Measurements from ENCODE around the gene SERPINA4. TPM values are rescaled to one million over a fixed set of nuclear protein-coding genes. Genes with fewer than 3 reads are reported as not detected.

Gene SERPINA4
- total and polyA plus RNA-seq, 2 donors (not counting 3 experiments of a cell fraction or from before 2014, with no cell fraction given): not detected

GRCh38 chr14:94541234-94541975 is 19.8 kb upstream of the SERPINA4 start:
- TF ChIP-seq POLR2AphosphoS5 (IDR thresholded peaks at IDR 0.05; ENCODE audit: insufficient read depth, low read depth, low read length) (no peak), JUN (IDR thresholded peaks at IDR 0.05; ENCODE audit: borderline replicate concordance, insufficient read depth, insufficient read length, low read depth) (no peak), CTCF (IDR thresholded peaks at IDR 0.05; ENCODE audit: extremely low read depth in 1 of 2, insufficient read depth in 1 of 2, low read depth in 1 of 2, low read length in 2 of 2) (no peak)
- Histone ChIP-seq H2AFZ (ENCODE audit: low read depth, low read length) (no peak overlapping the region), H3K4me2 (ENCODE audit: insufficient read depth, low read length) (no peak overlapping the region), H3K27me3 (ENCODE audit: control insufficient read depth in 2 of 2, insufficient read depth in 2 of 2, low read length in 2 of 2) (no peaks in the 10 kb centered on the region), H3K9me3 (replicated peaks; ENCODE audit: control insufficient read depth, insufficient read depth, low read length) (no peaks in the 10 kb centered on the region), H3K36me3 (ENCODE audit: control insufficient read depth in 2 of 2, extremely low read depth in 1 of 2, insufficient read depth in 2 of 2, low read length in 2 of 2) (no peaks in the 10 kb centered on the region), H3K27ac (ENCODE audit: insufficient read depth, low read depth, low read length) (no peak overlapping the region), H3K9ac (replicated peaks; ENCODE audit: extremely low read depth, insufficient read depth, low read length) (no peak overlapping the region), H4K20me1 (replicated peaks; ENCODE audit: control insufficient read depth, extremely low read depth, insufficient read depth, low read length) (no peaks in the 10 kb centered on the region), H3K4me3 (replicated peaks in 1 of 3; ENCODE audit: insufficient read depth in 1 of 3, low read depth in 1 of 3, low read length in 3 of 3) (no peak overlapping the region), H3K4me1 (ENCODE audit: control insufficient read depth, extremely low read depth, insufficient read depth, low read length) (peaks cover 23% of the 10 kb centered on the region), H3K79me2 (ENCODE audit: control insufficient read depth, insufficient read depth, low read length) (no peaks in the 10 kb centered on the region), H3K9me1 (replicated peaks; ENCODE audit: control insufficient read depth, extremely low read depth, insufficient read depth, low read length) (no peaks in the 10 kb centered on the region)
- DNase-seq (ENCODE audit: low read depth, low spot score): no peak
- intact Hi-C loops (cut with micrococcal nuclease): loop anchor here (2.0 to 10.0 kb wide), 5 partner anchors 55 to 407 kb away; no protein-coding TSS in a partner anchor
- ChIA-PET POLR2A (no interaction called here), CTCF (interaction anchor here (1.6 to 4.1 kb wide), 5 partner anchors 7 to 118 kb away, joined by 5 to 35 read pairs (median 9); no protein-coding TSS in a partner anchor)
- no TSS peak for BruUV-seq (replicated peaks)
- dilution Hi-C loops (cut with MboI; ENCODE audit: extremely low pct_ligation_motif_present, low sequenced_read_pairs): no loop called here
- no peak for FAIRE-seq

Data from endothelial cell of umbilical vein (primary cell).